ENCODE measurements around the gene VWA5A. TPM values are rescaled to one million over a fixed set of nuclear protein-coding genes. Genes with fewer than 3 reads are reported as not detected.

VWA5A gene
- total and polyA plus RNA-seq, 10 of the 15 experiments (the other 5 are each of a cell fraction or from before 2014, with no cell fraction given), result 0.45 to 1.6 (median 1.0) TPM

DNA sequence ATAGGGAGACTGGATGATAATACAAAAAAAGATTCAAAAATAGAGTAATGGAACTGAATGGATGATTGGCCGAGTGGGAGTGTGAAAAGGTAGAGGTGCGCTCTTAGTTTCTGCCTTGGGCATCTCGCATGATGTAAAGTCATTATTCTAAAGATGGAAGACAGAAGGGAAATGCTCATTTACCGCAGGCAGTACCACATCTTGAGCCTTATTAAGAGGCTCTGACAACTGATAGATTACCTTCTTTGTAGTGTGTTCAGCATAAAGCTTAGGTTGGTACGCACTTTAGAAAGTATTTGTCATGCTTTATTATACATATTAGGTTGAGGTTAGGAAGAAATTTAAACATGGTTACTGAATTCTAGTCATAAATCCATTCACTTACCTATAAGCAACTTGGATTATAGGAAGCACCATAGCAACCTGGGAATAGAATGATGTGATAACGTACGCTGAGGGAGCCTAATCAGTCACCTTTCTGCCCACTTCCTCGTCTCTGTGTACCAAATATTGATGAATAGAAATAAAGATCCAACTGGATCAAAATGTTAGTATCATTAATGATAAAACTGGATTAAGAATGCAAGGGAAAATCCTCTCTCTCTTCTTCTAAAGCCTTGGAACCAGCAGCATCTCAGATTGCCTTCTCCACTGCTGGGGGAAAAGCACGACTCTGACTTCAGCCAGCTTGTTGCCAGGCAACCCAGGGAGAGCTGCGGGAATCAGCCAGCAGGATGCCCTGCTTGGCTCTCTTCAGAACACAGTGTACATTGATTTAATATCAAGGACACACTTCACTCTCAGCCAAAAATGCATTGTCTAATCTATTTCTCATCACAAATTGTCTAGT is 29.0 kb upstream of the VWA5A start:
- no peak for ATAC-seq
- Histone ChIP-seq H3K4me2 (ENCODE audit: control insufficient read depth, insufficient read depth) (no peak overlapping the region), H3K9me3 (replicated peaks; ENCODE audit: control insufficient read depth, insufficient read depth, low read length) (no peaks in the 10 kb centered on the region), H3K4me1 (ENCODE audit: control insufficient read depth, insufficient read depth, low read length) (no peaks in the 10 kb centered on the region), H3K4me3 (no peak overlapping the region), H3K79me2 (ENCODE audit: control insufficient read depth, insufficient read depth, low read length) (no peaks in the 10 kb centered on the region), H3K36me3 (ENCODE audit: control insufficient read depth in 2 of 2, insufficient read depth in 2 of 2, low read length in 1 of 2) (no peaks in the 10 kb centered on the region), H3K27me3 (replicated peaks in 1 of 2; ENCODE audit: control insufficient read depth in 2 of 2, insufficient read depth in 2 of 2, low read length in 1 of 2) (peaks cover 0 to 2% of the 10 kb centered on the region in 2 experiments; a peak in 1 of 4 replicates), H4K20me1 (ENCODE audit: control insufficient read depth, insufficient read depth) (no peaks in the 10 kb centered on the region), H3K27ac (ENCODE audit: control insufficient read depth, insufficient read depth) (no peak overlapping the region), H2AFZ (ENCODE audit: control insufficient read depth, low read depth, low read length) (no peak overlapping the region), H3K9ac (ENCODE audit: control insufficient read depth, insufficient read depth, low read length) (no peak overlapping the region)
- ChIA-PET SMC1A (ENCODE audit: uncharacterized antibody, unreplicated experiment) (interaction anchor here (1.1 kb wide), 1 partner anchor 10 kb away, joined by 3 read pairs; no protein-coding TSS in a partner anchor), CTCF (no interaction called here), POLR2A (no interaction called here), RAD21 (ENCODE audit: unreplicated experiment) (no interaction called here)
- no TSS peak for BruUV-seq (replicated peaks)
- TF ChIP-seq, protein P1, sequence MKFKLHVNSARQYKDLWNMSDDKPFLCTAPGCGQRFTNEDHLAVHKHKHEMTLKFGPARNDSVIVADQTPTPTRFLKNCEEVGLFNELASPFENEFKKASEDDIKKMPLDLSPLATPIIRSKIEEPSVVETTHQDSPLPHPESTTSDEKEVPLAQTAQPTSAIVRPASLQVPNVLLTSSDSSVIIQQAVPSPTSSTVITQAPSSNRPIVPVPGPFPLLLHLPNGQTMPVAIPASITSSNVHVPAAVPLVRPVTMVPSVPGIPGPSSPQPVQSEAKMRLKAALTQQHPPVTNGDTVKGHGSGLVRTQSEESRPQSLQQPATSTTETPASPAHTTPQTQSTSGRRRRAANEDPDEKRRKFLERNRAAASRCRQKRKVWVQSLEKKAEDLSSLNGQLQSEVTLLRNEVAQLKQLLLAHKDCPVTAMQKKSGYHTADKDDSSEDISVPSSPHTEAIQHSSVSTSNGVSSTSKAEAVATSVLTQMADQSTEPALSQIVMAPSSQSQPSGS (IDR thresholded peaks at IDR 0.05; ENCODE audit: low read length), result no peak
- TF ChIP-seq SMAD5 (IDR thresholded peaks at IDR 0.05; ENCODE audit: low read depth) (no peak), ESRRA (IDR thresholded peaks at IDR 0.05; ENCODE audit: low read length) (no peak), RCOR1 (conservative IDR thresholded peaks at IDR 0.05; ENCODE audit: low read depth, low read length) (no peak), NR2F1 (conservative IDR thresholded peaks at IDR 0.05) (no peak), RAD21 (IDR thresholded peaks at IDR 0.05; ENCODE audit: insufficient read depth, low read depth, low read length) (no peak), BMI1 (IDR thresholded peaks at IDR 0.05; ENCODE audit: borderline replicate concordance) (no peak), NFYA (IDR thresholded peaks at IDR 0.05; ENCODE audit: borderline replicate concordance, low read depth, low read length) (no peak), ZNF24 (IDR thresholded peaks at IDR 0.05) (no peak), MEF2B (IDR thresholded peaks at IDR 0.05; ENCODE audit: partially characterized antibody, poor library complexity, severe bottlenecking) (no peak), CBX5 (IDR thresholded peaks at IDR 0.05; ENCODE audit: low read depth) (no peak), CHD1 (IDR thresholded peaks at IDR 0.05; ENCODE audit: low read depth, low read length) (no peak), FOS (IDR thresholded peaks at IDR 0.05; ENCODE audit: borderline replicate concordance, extremely low read depth, insufficient read length) (no peak), CBFB (IDR thresholded peaks at IDR 0.05; ENCODE audit: low read depth) (no peak), RB1 (IDR thresholded peaks at IDR 0.05; ENCODE audit: borderline replicate concordance) (no peak), SREBF2 (IDR thresholded peaks at IDR 0.05; ENCODE audit: low read length) (no peak), RFX5 (IDR thresholded peaks at IDR 0.05; ENCODE audit: low read depth, low read length) (no peak)
- TF ChIP-seq, protein P2, sequence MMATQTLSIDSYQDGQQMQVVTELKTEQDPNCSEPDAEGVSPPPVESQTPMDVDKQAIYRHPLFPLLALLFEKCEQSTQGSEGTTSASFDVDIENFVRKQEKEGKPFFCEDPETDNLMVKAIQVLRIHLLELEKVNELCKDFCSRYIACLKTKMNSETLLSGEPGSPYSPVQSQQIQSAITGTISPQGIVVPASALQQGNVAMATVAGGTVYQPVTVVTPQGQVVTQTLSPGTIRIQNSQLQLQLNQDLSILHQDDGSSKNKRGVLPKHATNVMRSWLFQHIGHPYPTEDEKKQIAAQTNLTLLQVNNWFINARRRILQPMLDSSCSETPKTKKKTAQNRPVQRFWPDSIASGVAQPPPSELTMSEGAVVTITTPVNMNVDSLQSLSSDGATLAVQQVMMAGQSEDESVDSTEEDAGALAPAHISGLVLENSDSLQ (IDR thresholded peaks at IDR 0.05), result no peak
- TF ChIP-seq, protein P3, sequence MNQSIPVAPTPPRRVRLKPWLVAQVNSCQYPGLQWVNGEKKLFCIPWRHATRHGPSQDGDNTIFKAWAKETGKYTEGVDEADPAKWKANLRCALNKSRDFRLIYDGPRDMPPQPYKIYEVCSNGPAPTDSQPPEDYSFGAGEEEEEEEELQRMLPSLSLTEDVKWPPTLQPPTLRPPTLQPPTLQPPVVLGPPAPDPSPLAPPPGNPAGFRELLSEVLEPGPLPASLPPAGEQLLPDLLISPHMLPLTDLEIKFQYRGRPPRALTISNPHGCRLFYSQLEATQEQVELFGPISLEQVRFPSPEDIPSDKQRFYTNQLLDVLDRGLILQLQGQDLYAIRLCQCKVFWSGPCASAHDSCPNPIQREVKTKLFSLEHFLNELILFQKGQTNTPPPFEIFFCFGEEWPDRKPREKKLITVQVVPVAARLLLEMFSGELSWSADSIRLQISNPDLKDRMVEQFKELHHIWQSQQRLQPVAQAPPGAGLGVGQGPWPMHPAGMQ (IDR thresholded peaks at IDR 0.05; ENCODE audit: borderline replicate concordance), result no peak
- TF ChIP-seq, protein P4, sequence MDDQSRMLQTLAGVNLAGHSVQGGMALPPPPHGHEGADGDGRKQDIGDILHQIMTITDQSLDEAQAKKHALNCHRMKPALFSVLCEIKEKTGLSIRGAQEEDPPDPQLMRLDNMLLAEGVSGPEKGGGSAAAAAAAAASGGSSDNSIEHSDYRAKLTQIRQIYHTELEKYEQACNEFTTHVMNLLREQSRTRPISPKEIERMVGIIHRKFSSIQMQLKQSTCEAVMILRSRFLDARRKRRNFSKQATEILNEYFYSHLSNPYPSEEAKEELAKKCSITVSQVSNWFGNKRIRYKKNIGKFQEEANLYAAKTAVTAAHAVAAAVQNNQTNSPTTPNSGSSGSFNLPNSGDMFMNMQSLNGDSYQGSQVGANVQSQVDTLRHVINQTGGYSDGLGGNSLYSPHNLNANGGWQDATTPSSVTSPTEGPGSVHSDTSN (IDR thresholded peaks at IDR 0.05; ENCODE audit: insufficient replicate concordance, low read depth, low read length), result no peak
- DNase-seq (ENCODE audit: low read depth, low spot score), result no peak
- 35% methylated on average over 10 of the region's 10 CpGs for WGBS (ENCODE audit: insufficient coverage, insufficient replicate concordance, low lambda C conversion rate, missing lambda C conversion rate)
- in situ Hi-C loops (cut with MboI) (no loop called here), intact Hi-C loops (cut with micrococcal nuclease; ENCODE audit: unreplicated experiment) (no loop called here)
- no peak for FAIRE-seq
